GM23338 (cell line): Measurements from ENCODE around the gene PNPO. TPM values are rescaled to one million over a fixed set of nuclear protein-coding genes. Genes with fewer than 3 reads are reported as not detected.

Experiments
- ATAC-seq: fragments of 200-7000 bp; cut with Tn5 transposase; 3 replicates; pipeline ENCODE4 v1.9.1; 2020
- DNase-seq: peaks from one replicate; pipeline ENCODE4 v3.0.0-alpha.2; 2015; ENCODE audit warnings: low spot score
- H2AFZ ChIP-seq: fragments of 200-600 bp; sonication (generic); 2 replicates; pipeline ENCODE4 v1.8.0; 2016; ENCODE audit warnings: antibody characterized with exemption, mild to moderate bottlenecking, moderate library complexity
- H3F3A ChIP-seq: fragments of 200-600 bp; sonication (generic); replicated peaks from 2 replicates; pipeline ENCODE4 v1.8.0; 2017; ENCODE audit warnings: antibody characterized with exemption, mixed run types, low read depth
- H3K27ac ChIP-seq: fragments of 200-600 bp; sonication (generic); 2 replicates; pipeline ENCODE4 v1.6.1; 2016; ENCODE audit warnings: low read depth
- H3K27me3 ChIP-seq: fragments of 200-600 bp; sonication (generic); 2 replicates; pipeline ENCODE4 v1.8.0; 2016; ENCODE audit warnings: mild to moderate bottlenecking, mixed run types, moderate library complexity; ENCODE audit not compliant: insufficient read depth
- H3K36me3 ChIP-seq: fragments of 200-600 bp; sonication (generic); 2 replicates; pipeline ENCODE4 v1.8.0; 2016; ENCODE audit warnings: mild to moderate bottlenecking; ENCODE audit not compliant: insufficient read depth
- H3K4me1 ChIP-seq: fragments of 200-600 bp; sonication (generic); 2 replicates; pipeline ENCODE4 v1.8.0; 2016; ENCODE audit warnings: mild to moderate bottlenecking, moderate library complexity; ENCODE audit not compliant: insufficient read depth
- H3K4me2 ChIP-seq: fragments of 200-600 bp; sonication (generic); 2 replicates; pipeline ENCODE4 v1.7.1; 2017; ENCODE audit warnings: mixed run types
- H3K4me3 ChIP-seq: fragments of 200-600 bp; sonication (generic); 2 replicates; pipeline ENCODE4 v1.6.1; 2016; ENCODE audit warnings: mixed run types
- H3K79me2 ChIP-seq: fragments of 200-600 bp; sonication (generic); replicated peaks from 2 replicates; pipeline ENCODE4 v1.8.0; 2017; ENCODE audit warnings: mild to moderate bottlenecking; ENCODE audit not compliant: insufficient read depth
- H3K9me2 ChIP-seq: fragments of 200-600 bp; sonication (generic); 2 replicates; pipeline ENCODE4 v1.8.0; 2017; ENCODE audit not compliant: insufficient read depth
- H4K20me1 ChIP-seq: fragments of 200-600 bp; sonication (generic); replicated peaks from 2 replicates; pipeline ENCODE4 v1.8.0; 2017; ENCODE audit warnings: mild to moderate bottlenecking; ENCODE audit not compliant: insufficient read depth
- H3K27ac Mint-ChIP-seq: 2 replicates; pipeline ENCODE4 v1.8.0; 2020; ENCODE audit warnings: inconsistent platforms, mild to moderate bottlenecking, moderate library complexity, mixed read lengths
- H3K27me3 Mint-ChIP-seq: 3 replicates; pipeline ENCODE4 v1.8.0; 2022; ENCODE audit warnings: low read depth, mild to moderate bottlenecking, moderate library complexity, mixed read lengths, inconsistent platforms; ENCODE audit not compliant: insufficient read depth, poor library complexity
- H3K36me3 Mint-ChIP-seq: 3 replicates; pipeline ENCODE4 v1.8.0; 2021; ENCODE audit warnings: low read depth, mild to moderate bottlenecking, inconsistent platforms, moderate library complexity, mixed read lengths
- H3K4me1 Mint-ChIP-seq: 3 replicates; pipeline ENCODE4 v1.8.0; 2020; ENCODE audit warnings: mild to moderate bottlenecking, inconsistent platforms, mixed read lengths
- H3K4me3 Mint-ChIP-seq: 3 replicates; pipeline ENCODE4 v1.8.0; 2021; ENCODE audit warnings: moderate library complexity, mild to moderate bottlenecking, inconsistent platforms, mixed read lengths
- H3K9me3 Mint-ChIP-seq: 3 replicates; pipeline ENCODE4 v1.8.0; 2020; ENCODE audit warnings: moderate library complexity, mild to moderate bottlenecking, inconsistent platforms, mixed read lengths
- JUNB ChIP-seq: IDR thresholded peaks from one replicate; pipeline ENCODE4 v1.6.1; 2016; ENCODE audit warnings: antibody characterized with exemption; ENCODE audit not compliant: unreplicated experiment
- NANOG ChIP-seq: IDR thresholded peaks from 2 replicates; pipeline ENCODE4 v1.6.1; 2016; ENCODE audit warnings: antibody characterized with exemption, borderline replicate concordance
- ZNF331 ChIP-seq: fragments of 250-450 bp; sonication (Bioruptor Pico); IDR thresholded peaks from 2 replicates; pipeline ENCODE4 v1.5.0; 2020; ENCODE audit warnings: low read depth, mild to moderate bottlenecking, moderate library complexity
- ZNF462 ChIP-seq: fragments of 250-450 bp; sonication (Bioruptor Pico); IDR thresholded peaks from 2 replicates; pipeline ENCODE4 v1.5.0; 2020; ENCODE audit warnings: mild to moderate bottlenecking, moderate library complexity
- polyA plus RNA-seq: library from polyadenylated mRNA; unstranded; fragments of >200 nt; fragmentation: Nextera tagmentation; extraction: Ambion mirVana; gene quantifications from 2 replicates; pipeline ENCODE4 v1.2.1, GENCODE V29; 2016
- total RNA-seq: library from RNA; depleted of rRNA; stranded (reverse); fragments of >200 nt; shearing (Covaris generic); gene quantifications from 2 replicates; pipeline ENCODE4 v1.2.3, GENCODE V29; 2014
- TF ChIP-seq, protein P1 (sequence below), 2 experiments: fragments of 200-600 bp in 1 of 2; sonication (generic) in 1 of 2; conservative IDR thresholded peaks; 2 replicates each; pipeline versions ENCODE4 v1.5.1 to v1.6.1; 2016 to 2017; ENCODE audit warnings: antibody characterized with exemption in 2 of 2, low read depth in 2 of 2, mild to moderate bottlenecking in 2 of 2, moderate library complexity in 1 of 2

The PNPO gene
- total and polyA plus RNA-seq, 2 experiments from 2014 or later = 5.0 to 12.7 TPM

DNA sequence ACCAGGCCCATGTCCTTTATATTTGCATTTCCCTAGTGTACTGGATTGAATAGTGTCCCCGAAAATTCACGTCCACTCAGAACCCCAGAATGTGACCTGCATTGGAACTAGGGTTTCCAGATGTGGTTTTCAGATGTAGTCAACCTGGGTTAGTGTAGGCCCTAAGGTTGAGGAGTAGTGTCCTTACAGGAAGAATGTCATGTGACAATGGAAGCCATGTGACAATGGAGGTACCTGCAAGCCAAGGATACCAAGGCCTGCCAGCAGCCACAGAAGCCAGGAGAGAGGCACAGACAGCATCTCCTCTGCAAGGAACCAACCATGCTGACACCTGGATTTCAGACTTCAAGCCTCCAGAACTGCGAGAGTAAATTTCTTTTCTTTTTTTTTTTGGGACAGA lies 21.5 kb downstream of the PNPO start:
- Mint-ChIP-seq H3K4me3 (no peak overlapping the region), H3K9me3 (peaks cover 2% of the 10 kb centered on the region; the same call in 1 of the 3 replicates), H3K36me3 (no peaks in the 10 kb centered on the region), H3K27ac (no peak overlapping the region), H3K27me3 (peaks cover 5% of the 10 kb centered on the region), H3K4me1 (peaks cover 20% of the 10 kb centered on the region)
- peaks cover 5% of the 10 kb centered on the region; the same call in 1 of the 2 replicates for H3K4me1 ChIP-seq
- H3K27me3 ChIP-seq = no peaks in the 10 kb centered on the region
- no peak overlapping the region for H2AFZ ChIP-seq
- H3K27ac ChIP-seq = no peak overlapping the region
- H3K9me2 ChIP-seq = no peaks in the 10 kb centered on the region
- H3K4me2 ChIP-seq = no peak overlapping the region
- H4K20me1 ChIP-seq = no peaks in the 10 kb centered on the region
- TF ChIP-seq ZNF331 (no peak), JUNB (no peak), ZNF462 (CRISPR knock-in tag) (no peak), NANOG (no peak)
- TF ChIP-seq, protein P1, sequence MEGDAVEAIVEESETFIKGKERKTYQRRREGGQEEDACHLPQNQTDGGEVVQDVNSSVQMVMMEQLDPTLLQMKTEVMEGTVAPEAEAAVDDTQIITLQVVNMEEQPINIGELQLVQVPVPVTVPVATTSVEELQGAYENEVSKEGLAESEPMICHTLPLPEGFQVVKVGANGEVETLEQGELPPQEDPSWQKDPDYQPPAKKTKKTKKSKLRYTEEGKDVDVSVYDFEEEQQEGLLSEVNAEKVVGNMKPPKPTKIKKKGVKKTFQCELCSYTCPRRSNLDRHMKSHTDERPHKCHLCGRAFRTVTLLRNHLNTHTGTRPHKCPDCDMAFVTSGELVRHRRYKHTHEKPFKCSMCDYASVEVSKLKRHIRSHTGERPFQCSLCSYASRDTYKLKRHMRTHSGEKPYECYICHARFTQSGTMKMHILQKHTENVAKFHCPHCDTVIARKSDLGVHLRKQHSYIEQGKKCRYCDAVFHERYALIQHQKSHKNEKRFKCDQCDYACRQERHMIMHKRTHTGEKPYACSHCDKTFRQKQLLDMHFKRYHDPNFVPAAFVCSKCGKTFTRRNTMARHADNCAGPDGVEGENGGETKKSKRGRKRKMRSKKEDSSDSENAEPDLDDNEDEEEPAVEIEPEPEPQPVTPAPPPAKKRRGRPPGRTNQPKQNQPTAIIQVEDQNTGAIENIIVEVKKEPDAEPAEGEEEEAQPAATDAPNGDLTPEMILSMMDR (conservative IDR thresholded peaks at IDR 0.05; ENCODE audit: low read depth in 2 of 2) = no peak
- no peaks in the 10 kb centered on the region for H3F3A ChIP-seq
- H3K36me3 ChIP-seq = no peaks in the 10 kb centered on the region
- H3K4me3 ChIP-seq = no peak overlapping the region
- no peaks in the 10 kb centered on the region for H3K79me2 ChIP-seq
- ATAC-seq = no peak
- no peak for DNase-seq
